Measurements from ENCODE around the gene SRRM5. TPM values are rescaled to one million over a fixed set of nuclear protein-coding genes. Genes with fewer than 3 reads are reported as not detected.

The SRRM5 gene
- total and polyA plus RNA-seq, 2 of the 4 experiments (the other 2 are of a cell fraction) = 0.10 TPM; not detected in 1

GRCh38 chr19:43644181-43644580, 32.3 kb downstream of the SRRM5 start:
- H4K5ac ChIP-seq (ENCODE audit: low read depth, low read length) = no peak overlapping the region
- DNase-seq = no peak

More at GRCh38 chr19:43644181-43644580, 32.3 kb downstream of the SRRM5 start:
- ATAC-seq (ENCODE audit: low read depth) = no peak
- H2BK20ac ChIP-seq (ENCODE audit: low read depth, low read length) = no peak overlapping the region
- no peak overlapping the region for H3K56ac ChIP-seq (ENCODE audit: extremely low read depth, insufficient read depth, low read length)
- H3K9ac ChIP-seq (ENCODE audit: low read depth, low read length) = no peak overlapping the region
- H2AK9ac ChIP-seq (replicated peaks; ENCODE audit: low read depth, low read length, poor library complexity) = peak overlapping the region; percentile 24
- H3K4me1 ChIP-seq (ENCODE audit: control insufficient read depth, insufficient read depth, low read length) = peaks cover 5% of the 10 kb centered on the region
- H3K4me3 ChIP-seq (ENCODE audit: insufficient read depth, low read depth, low read length) = no peak overlapping the region
- intact Hi-C loops (cut with micrococcal nuclease) (no loop called here), dilution Hi-C loops (cut with HindIII; ENCODE audit: low sequenced_read_pairs, unreplicated experiment) (no loop called here), in situ Hi-C loops (cut with MboI; ENCODE audit: low sequenced_read_pairs) (no loop called here)
- no peak overlapping the region for H3K27ac ChIP-seq (ENCODE audit: insufficient read depth, low read length)
- H3K23ac ChIP-seq (ENCODE audit: low read depth, low read length) = no peak overlapping the region
- H3K9me1 ChIP-seq (ENCODE audit: insufficient read depth, low read length) = no peaks in the 10 kb centered on the region
- H3K36me3 ChIP-seq (ENCODE audit: control insufficient read depth, insufficient read depth, low read length) = peaks cover 15% of the 10 kb centered on the region
- H4K20me1 ChIP-seq (ENCODE audit: insufficient read depth, low read length) = peaks cover 4% of the 10 kb centered on the region; the same call in 1 of the 2 replicates
- POLR2A ChIA-PET (ENCODE audit: unreplicated experiment) = no interaction called here
- H4K8ac ChIP-seq (ENCODE audit: low read depth in 2 of 2, low read length in 2 of 2) = no peak overlapping the region
- peaks cover 12% of the 10 kb centered on the region for H3K27me3 ChIP-seq (ENCODE audit: control insufficient read depth, insufficient read depth, low read length)
- no peak overlapping the region for H2BK15ac ChIP-seq (ENCODE audit: low read depth, low read length)
- no peak overlapping the region for H3K4ac ChIP-seq (ENCODE audit: low read depth, low read length)
- no peak overlapping the region for H2BK5ac ChIP-seq (ENCODE audit: low read depth, low read length, poor library complexity, severe bottlenecking)
- H3K18ac ChIP-seq (ENCODE audit: low read depth, low read length) = no peak overlapping the region
- H2AK5ac ChIP-seq (ENCODE audit: low read depth, low read length) = no peak overlapping the region
- TF ChIP-seq RAD21 (IDR thresholded peaks at IDR 0.05; ENCODE audit: low read length) (no peak), USF2 (IDR thresholded peaks at IDR 0.05; ENCODE audit: low read depth, low read length) (no peak), ELK1 (IDR thresholded peaks at IDR 0.05; ENCODE audit: borderline replicate concordance, low read depth, low read length) (no peak), CHD1 (IDR thresholded peaks at IDR 0.05; ENCODE audit: low read depth, low read length) (no peak), RFX5 (IDR thresholded peaks at IDR 0.05; ENCODE audit: low read depth, low read length) (no peak), CTCF (conservative IDR thresholded peaks at IDR 0.05; ENCODE audit: low read depth, low read length) (no peak), SMC3 (IDR thresholded peaks at IDR 0.05; ENCODE audit: low read depth, low read length) (no peak), POLR2A (IDR thresholded peaks at IDR 0.05; ENCODE audit: low read depth, low read length) (no peak), FOS (IDR thresholded peaks at IDR 0.05; ENCODE audit: low read depth, low read length) (no peak), MAZ (IDR thresholded peaks at IDR 0.05; ENCODE audit: borderline replicate concordance, low read depth, low read length) (no peak), MAFK (IDR thresholded peaks at IDR 0.05; ENCODE audit: low read depth, low read length) (no peak), CEBPB (IDR thresholded peaks at IDR 0.05; ENCODE audit: low read depth, low read length) (no peak), RCOR1 (IDR thresholded peaks at IDR 0.05; ENCODE audit: insufficient replicate concordance, low read length) (no peak), MXI1 (IDR thresholded peaks at IDR 0.05; ENCODE audit: borderline replicate concordance, low read depth, low read length) (no peak)
- no peak overlapping the region for H2AFZ ChIP-seq (replicated peaks; ENCODE audit: low read length, poor library complexity)
- no peaks in the 10 kb centered on the region for H3K9me3 ChIP-seq (ENCODE audit: control insufficient read depth, insufficient read depth, low read length)
- no peak overlapping the region for H3K4me2 ChIP-seq (ENCODE audit: low read depth, low read length)
- WGBS, 2 experiments (ENCODE audit: extremely low coverage in 2 of 2, insufficient read length in 1 of 2) = 83% methylated on average over 6 of the region's 13 CpGs; no CpG with 5 or more reads in 1 of the 2 experiments
- H3K79me1 ChIP-seq (ENCODE audit: low read depth in 1 of 2, low read length in 2 of 2) = peaks cover 2 to 5% of the 10 kb centered on the region in 2 experiments; a peak in 1 of 4 replicates
- H4K91ac ChIP-seq (ENCODE audit: insufficient read depth, low read depth, low read length) = no peak overlapping the region
- H2BK120ac ChIP-seq (ENCODE audit: low read depth, low read length) = no peak overlapping the region
- no peak overlapping the region for H3K14ac ChIP-seq (replicated peaks; ENCODE audit: low read depth, low read length)
- BruUV-seq (replicated peaks) = no TSS peak
- CTCF ChIA-PET = no interaction called here
